ENCODE measurements around the gene LGALS12.
"Not testable (repeated sequence)": the region's sequence is repeated elsewhere in the genome, so short reads cannot be mapped to it uniquely, and the experiment has no call there.

The LGALS12 gene

DNA sequence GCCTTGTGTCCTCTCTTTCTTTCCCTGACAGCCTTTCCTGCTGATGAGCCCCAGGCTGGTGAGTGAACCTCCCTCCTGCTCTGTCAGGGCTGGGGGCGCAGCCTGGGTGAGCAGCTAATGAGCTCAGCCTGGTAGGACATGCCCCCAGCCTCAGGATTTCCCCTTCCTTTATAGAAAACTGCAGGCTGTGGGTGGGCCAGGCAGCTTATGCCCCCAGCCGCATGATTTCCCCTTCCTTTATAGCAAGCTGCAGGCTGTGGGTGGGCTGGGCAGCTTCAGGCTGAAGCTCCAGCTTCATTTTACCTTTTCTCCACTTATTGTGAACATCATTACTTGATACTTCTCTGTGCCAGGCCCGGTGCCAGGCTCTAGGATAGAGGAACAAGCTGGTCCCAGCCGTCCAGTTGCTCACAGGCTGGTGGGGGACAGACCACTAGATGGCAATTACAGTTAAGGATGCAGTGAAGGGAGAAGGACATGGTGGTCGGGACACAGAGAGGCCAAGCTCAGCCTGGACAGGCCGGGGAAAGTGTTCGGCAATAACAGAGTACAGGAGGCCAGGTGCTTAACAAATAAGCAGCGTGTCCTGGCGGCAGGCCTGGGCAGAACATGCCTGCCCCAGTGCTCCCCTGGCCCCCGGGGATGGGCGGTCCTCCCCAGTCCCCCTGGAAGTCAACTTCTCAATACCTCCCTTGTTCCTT, 5.3 kb downstream of the LGALS12 start:
- H3K4me1 ChIP-seq (ENCODE audit: control insufficient read depth in 5 of 5, insufficient read depth in 5 of 5, low read length in 5 of 5), result peaks cover 10 to 66% (median 57%) of the 10 kb centered on the region in 5 donors
- no peaks in the 10 kb centered on the region for H3K9me3 ChIP-seq (ENCODE audit: control insufficient read depth in 5 of 5, low read length in 5 of 5)
- peak overlapping the region; percentile 93 for H3K27ac ChIP-seq (ENCODE audit: low read depth, low read length)
- no peaks in the 10 kb centered on the region for H3K27me3 ChIP-seq (ENCODE audit: control insufficient read depth in 5 of 5, insufficient read depth in 4 of 5, low read length in 5 of 5)
- peak overlapping the region in 3 of 5 donors; percentile 16 to 32 (median 21) for H3K9ac ChIP-seq (ENCODE audit: low read length in 5 of 5)
- peak overlapping the region in 1 of 5 donors; percentile 2 for H3K4me3 ChIP-seq (ENCODE audit: low read depth in 1 of 5, low read length in 5 of 5)
- H3K36me3 ChIP-seq (ENCODE audit: control insufficient read depth in 5 of 5, insufficient read depth in 5 of 5, low read length in 5 of 5), result peaks cover 0 to 44% (median 17%) of the 10 kb centered on the region in 5 donors

DNA sequence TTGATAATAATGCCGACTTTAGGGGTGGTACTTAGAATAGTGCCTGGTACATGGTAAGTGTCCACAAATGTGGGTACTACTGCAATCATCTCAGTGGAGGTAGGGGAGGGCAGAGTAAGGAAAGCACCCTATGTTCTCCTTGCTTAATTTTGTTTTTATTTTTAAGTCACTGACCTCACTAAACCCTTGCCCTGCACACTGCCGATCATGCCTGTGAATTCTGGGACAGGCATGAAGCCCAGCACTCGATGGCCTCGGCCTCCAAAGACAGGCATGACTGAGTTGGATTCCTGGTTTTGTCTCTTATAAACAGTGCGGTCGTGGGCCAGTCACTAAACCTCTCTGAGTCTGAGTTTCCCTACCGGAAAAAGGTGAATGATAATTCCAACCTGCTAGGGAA, 6.9 kb downstream of the LGALS12 start:
- no peaks in the 10 kb centered on the region for H3K27me3 ChIP-seq (ENCODE audit: control insufficient read depth in 5 of 5, insufficient read depth in 4 of 5, low read length in 5 of 5)
- H3K4me3 ChIP-seq (ENCODE audit: low read depth in 1 of 5, low read length in 5 of 5), result no peak overlapping the region
- H3K27ac ChIP-seq (ENCODE audit: low read depth, low read length), result no peak overlapping the region
- peaks cover 0 to 50% (median 19%) of the 10 kb centered on the region in 5 donors for H3K36me3 ChIP-seq (ENCODE audit: control insufficient read depth in 5 of 5, insufficient read depth in 5 of 5, low read length in 5 of 5)
- H3K9ac ChIP-seq (ENCODE audit: low read length in 5 of 5), result no peak overlapping the region
- no peaks in the 10 kb centered on the region for H3K9me3 ChIP-seq (ENCODE audit: control insufficient read depth in 5 of 5, low read length in 5 of 5)
- H3K4me1 ChIP-seq (ENCODE audit: control insufficient read depth in 5 of 5, insufficient read depth in 5 of 5, low read length in 5 of 5), result peaks cover 10 to 50% (median 42%) of the 10 kb centered on the region in 5 donors

DNA sequence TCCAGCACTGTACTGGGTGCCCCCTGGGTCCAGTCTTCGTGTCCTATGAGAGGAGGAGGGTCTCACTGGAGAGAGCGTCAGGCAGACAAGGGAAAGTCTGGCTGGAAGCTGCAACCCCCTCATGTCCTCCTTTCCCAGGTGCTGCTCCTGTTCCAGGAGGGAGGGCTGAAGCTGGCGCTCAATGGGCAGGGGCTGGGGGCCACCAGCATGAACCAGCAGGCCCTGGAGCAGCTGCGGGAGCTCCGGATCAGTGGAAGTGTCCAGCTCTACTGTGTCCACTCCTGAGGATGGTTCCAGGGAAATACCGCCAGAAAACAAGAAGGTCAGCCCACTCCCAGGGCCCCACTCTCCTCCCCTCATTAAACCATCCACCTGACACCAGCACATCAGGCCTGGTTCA, 10.2 kb downstream of the LGALS12 start:
- Histone ChIP-seq H3K27me3 (ENCODE audit: control insufficient read depth in 5 of 5, insufficient read depth in 4 of 5, low read length in 5 of 5) (no peaks in the 10 kb centered on the region), H3K36me3 (ENCODE audit: control insufficient read depth in 5 of 5, insufficient read depth in 5 of 5, low read length in 5 of 5) (peaks cover 0 to 33% (median 13%) of the 10 kb centered on the region in 5 donors), H3K4me1 (ENCODE audit: control insufficient read depth in 5 of 5, insufficient read depth in 5 of 5, low read length in 5 of 5) (peaks cover under 1 to 17% (median 10%) of the 10 kb centered on the region in 5 donors), H3K27ac (ENCODE audit: low read depth, low read length) (no peak overlapping the region), H3K9ac (ENCODE audit: low read length in 5 of 5) (no peak overlapping the region), H3K9me3 (ENCODE audit: control insufficient read depth in 5 of 5, low read length in 5 of 5) (no peaks in the 10 kb centered on the region), H3K4me3 (ENCODE audit: low read depth in 1 of 5, low read length in 5 of 5) (no peak overlapping the region)

DNA sequence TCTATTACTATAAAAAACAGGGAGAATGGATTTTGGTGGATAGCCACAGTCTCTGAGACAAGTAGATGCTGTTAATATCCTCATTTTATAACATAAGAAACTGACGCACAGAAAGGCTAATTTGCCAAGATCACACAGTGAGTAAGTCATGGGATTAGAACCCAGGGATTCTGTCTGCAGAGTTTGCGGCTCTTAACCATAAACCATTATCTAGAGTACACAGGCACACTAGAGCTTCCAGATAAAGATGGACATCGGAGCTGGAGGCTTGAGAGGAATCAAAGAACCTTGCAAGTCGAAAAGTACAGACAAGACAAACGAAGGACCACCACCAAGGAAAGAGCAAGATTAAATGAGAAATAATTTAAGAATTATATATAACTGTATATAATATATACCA, 11.3 kb downstream of the LGALS12 start:
- H3K27me3 ChIP-seq (ENCODE audit: control insufficient read depth in 5 of 5, insufficient read depth in 4 of 5, low read length in 5 of 5), result no peaks in the 10 kb centered on the region
- H3K4me3 ChIP-seq (ENCODE audit: low read depth in 1 of 5, low read length in 5 of 5), result no peak overlapping the region
- peaks cover 0 to 23% (median 10%) of the 10 kb centered on the region in 5 donors for H3K36me3 ChIP-seq (ENCODE audit: control insufficient read depth in 5 of 5, insufficient read depth in 5 of 5, low read length in 5 of 5)
- H3K27ac ChIP-seq (ENCODE audit: low read depth, low read length), result no peak overlapping the region
- no peaks in the 10 kb centered on the region for H3K9me3 ChIP-seq (ENCODE audit: control insufficient read depth in 5 of 5, low read length in 5 of 5)
- H3K9ac ChIP-seq (ENCODE audit: low read length in 5 of 5), result no peak overlapping the region
- H3K4me1 ChIP-seq (ENCODE audit: control insufficient read depth in 5 of 5, insufficient read depth in 5 of 5, low read length in 5 of 5), result peaks cover 0 to 7% (median 1%) of the 10 kb centered on the region in 5 donors

DNA sequence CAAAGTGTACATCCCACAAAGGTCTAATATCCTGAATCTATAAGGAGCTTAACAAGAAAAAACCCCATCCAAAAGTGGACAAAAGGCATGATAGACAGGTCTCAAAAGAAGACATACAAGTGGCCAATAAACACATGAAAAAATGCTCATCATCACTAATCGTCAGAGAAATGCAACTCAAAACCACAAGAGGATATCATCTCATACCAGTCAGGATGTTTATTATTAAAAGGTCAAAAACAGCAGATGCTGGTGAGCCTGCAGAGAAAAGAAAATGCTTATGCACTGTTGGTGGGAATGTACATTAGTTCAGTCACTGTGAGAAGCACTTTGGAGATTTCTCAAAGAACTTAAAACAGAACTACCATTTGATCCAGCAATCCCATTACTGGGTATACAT, 12.7 kb downstream of the LGALS12 start:
- no peaks in the 10 kb centered on the region for H3K9me3 ChIP-seq (ENCODE audit: control insufficient read depth in 5 of 5, low read length in 5 of 5)
- peaks cover 0 to 15% (median 10%) of the 10 kb centered on the region in 5 donors for H3K36me3 ChIP-seq (ENCODE audit: control insufficient read depth in 5 of 5, insufficient read depth in 5 of 5, low read length in 5 of 5)
- H3K9ac ChIP-seq (ENCODE audit: low read length in 5 of 5), result no peak overlapping the region
- no peaks in the 10 kb centered on the region for H3K27me3 ChIP-seq (ENCODE audit: control insufficient read depth in 5 of 5, insufficient read depth in 4 of 5, low read length in 5 of 5)
- H3K4me3 ChIP-seq (ENCODE audit: low read depth in 1 of 5, low read length in 5 of 5), result no peak overlapping the region
- H3K4me1 ChIP-seq (ENCODE audit: control insufficient read depth in 5 of 5, insufficient read depth in 5 of 5, low read length in 5 of 5), result no peaks in the 10 kb centered on the region
- no peak overlapping the region for H3K27ac ChIP-seq (ENCODE audit: low read depth, low read length)

DNA sequence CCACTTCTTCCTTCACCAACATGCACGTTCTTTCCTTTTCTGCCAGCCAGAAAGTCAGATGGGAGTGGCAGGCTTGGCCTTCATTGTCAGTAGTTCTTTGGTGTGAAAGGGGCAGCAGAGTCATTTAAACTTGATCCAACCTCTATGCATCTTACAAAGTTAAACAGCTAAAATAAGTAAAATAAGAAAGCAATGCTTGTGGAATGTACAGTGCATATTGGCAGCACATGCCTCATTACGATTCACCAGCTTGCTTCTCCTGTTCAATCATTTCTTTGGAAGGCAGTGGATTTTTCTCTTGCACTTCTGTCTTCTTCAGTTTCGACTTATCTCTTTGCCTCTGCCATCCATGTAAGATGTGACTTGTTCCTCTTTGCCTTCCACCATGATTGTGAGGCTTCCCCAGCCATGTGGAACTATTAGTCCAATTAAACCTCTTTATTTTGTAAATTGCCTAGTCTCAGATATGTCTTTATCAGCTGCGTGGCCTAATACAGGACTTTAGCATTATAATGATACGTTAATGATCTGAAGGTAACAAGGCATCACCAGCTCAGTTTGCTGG, 14.8 kb downstream of the LGALS12 start:
- Histone ChIP-seq H3K4me3 (ENCODE audit: low read depth in 1 of 5, low read length in 5 of 5) (no peak overlapping the region), H3K27ac (ENCODE audit: low read depth, low read length) (no peak overlapping the region), H3K9ac (ENCODE audit: low read length in 5 of 5) (no peak overlapping the region), H3K4me1 (ENCODE audit: control insufficient read depth in 5 of 5, insufficient read depth in 5 of 5, low read length in 5 of 5) (no peaks in the 10 kb centered on the region), H3K9me3 (ENCODE audit: control insufficient read depth in 5 of 5, low read length in 5 of 5) (peaks cover 0 to 3% (median 0%) of the 10 kb centered on the region in 5 donors), H3K27me3 (ENCODE audit: control insufficient read depth in 5 of 5, insufficient read depth in 4 of 5, low read length in 5 of 5) (no peaks in the 10 kb centered on the region), H3K36me3 (ENCODE audit: control insufficient read depth in 5 of 5, insufficient read depth in 5 of 5, low read length in 5 of 5) (peaks cover 0 to 15% (median 9%) of the 10 kb centered on the region in 5 donors)

DNA sequence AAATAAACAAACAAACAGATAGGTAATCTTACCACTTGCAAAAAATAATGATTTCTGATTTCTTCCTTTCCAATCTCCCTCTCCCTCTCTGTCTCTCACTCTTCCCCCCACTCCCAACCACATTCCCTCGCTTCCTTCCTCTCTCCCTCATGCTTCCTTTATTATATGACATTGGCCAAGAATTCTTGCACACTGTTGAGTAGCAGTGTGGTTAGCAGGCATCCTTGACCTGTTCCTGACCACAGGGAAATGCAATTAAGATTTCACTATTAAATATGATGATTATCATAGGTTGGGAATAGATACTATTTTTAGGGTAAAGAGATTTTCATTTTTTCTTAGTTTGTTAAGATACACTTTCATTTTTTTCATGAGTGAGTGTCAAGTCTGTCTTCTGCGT, 16.0 kb downstream of the LGALS12 start:
- H3K4me1 ChIP-seq (ENCODE audit: control insufficient read depth in 5 of 5, insufficient read depth in 5 of 5, low read length in 5 of 5), result no peaks in the 10 kb centered on the region
- no peak overlapping the region for H3K27ac ChIP-seq (ENCODE audit: low read depth, low read length)
- no peak overlapping the region for H3K9ac ChIP-seq (ENCODE audit: low read length in 5 of 5)
- H3K4me3 ChIP-seq (ENCODE audit: low read depth in 1 of 5, low read length in 5 of 5), result no peak overlapping the region
- H3K27me3 ChIP-seq (ENCODE audit: control insufficient read depth in 5 of 5, insufficient read depth in 4 of 5, low read length in 5 of 5), result no peaks in the 10 kb centered on the region
- peaks cover 0 to 3% (median 0%) of the 10 kb centered on the region in 5 donors for H3K9me3 ChIP-seq (ENCODE audit: control insufficient read depth in 5 of 5, low read length in 5 of 5)
- peaks cover 0 to 15% (median 0%) of the 10 kb centered on the region in 5 donors for H3K36me3 ChIP-seq (ENCODE audit: control insufficient read depth in 5 of 5, insufficient read depth in 5 of 5, low read length in 5 of 5)

DNA sequence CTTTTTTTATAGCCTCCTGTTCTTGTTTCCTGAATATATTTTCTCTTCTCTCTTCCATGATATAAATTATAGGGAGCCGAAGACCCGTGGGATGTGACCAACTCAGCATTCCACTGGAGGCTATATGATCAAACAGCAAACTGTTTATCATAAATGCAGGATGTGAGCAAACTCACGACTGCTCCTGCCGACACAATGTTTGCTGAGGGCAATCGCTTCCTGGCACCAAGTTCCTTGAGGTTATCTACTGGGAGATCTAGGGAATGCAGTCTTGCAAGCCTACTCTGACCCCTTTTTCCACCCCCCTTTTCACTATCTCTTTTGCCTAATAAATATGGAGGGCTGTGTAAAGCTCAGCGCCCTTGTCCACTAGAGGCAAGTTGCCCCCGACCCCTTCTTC, 17.3 kb downstream of the LGALS12 start:
- peaks cover 0 to 8% (median 0%) of the 10 kb centered on the region in 5 donors for H3K36me3 ChIP-seq (ENCODE audit: control insufficient read depth in 5 of 5, insufficient read depth in 5 of 5, low read length in 5 of 5)
- no peaks in the 10 kb centered on the region for H3K4me1 ChIP-seq (ENCODE audit: control insufficient read depth in 5 of 5, insufficient read depth in 5 of 5, low read length in 5 of 5)
- H3K9me3 ChIP-seq (ENCODE audit: control insufficient read depth in 5 of 5, low read length in 5 of 5), result peaks cover 0 to 3% (median 0%) of the 10 kb centered on the region in 5 donors
- no peak overlapping the region for H3K9ac ChIP-seq (ENCODE audit: low read length in 5 of 5)
- no peak overlapping the region for H3K4me3 ChIP-seq (ENCODE audit: low read depth in 1 of 5, low read length in 5 of 5)
- H3K27ac ChIP-seq (ENCODE audit: low read depth, low read length), result no peak overlapping the region
- H3K27me3 ChIP-seq (ENCODE audit: control insufficient read depth in 5 of 5, insufficient read depth in 4 of 5, low read length in 5 of 5), result no peaks in the 10 kb centered on the region

DNA sequence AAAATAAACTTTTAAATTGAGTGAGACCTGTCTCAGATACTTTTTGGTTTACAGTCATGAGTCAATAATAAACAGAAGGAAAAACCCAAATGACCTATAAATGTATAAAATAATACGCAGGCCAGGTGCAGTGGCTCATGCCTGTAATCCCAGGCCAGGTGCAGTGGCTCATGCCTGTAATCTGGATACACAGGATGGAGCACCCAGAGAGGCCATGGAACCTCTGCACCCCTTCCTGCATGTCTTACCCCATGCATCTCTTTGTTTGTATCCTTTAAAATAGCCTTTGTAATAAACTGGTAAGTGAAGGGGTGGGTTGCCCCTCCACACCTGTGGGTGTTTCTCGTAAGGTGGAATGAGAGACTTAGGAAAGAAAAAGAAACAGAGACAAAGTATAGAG, 21.8 kb downstream of the LGALS12 start:
- H3K27ac ChIP-seq (ENCODE audit: low read depth, low read length), result no peak overlapping the region
- H3K4me1 ChIP-seq (ENCODE audit: control insufficient read depth in 5 of 5, insufficient read depth in 5 of 5, low read length in 5 of 5), result peaks cover 0 to 5% (median 4%) of the 10 kb centered on the region in 5 donors
- peaks cover 0 to 3% (median 0%) of the 10 kb centered on the region in 5 donors for H3K9me3 ChIP-seq (ENCODE audit: control insufficient read depth in 5 of 5, low read length in 5 of 5)

DNA sequence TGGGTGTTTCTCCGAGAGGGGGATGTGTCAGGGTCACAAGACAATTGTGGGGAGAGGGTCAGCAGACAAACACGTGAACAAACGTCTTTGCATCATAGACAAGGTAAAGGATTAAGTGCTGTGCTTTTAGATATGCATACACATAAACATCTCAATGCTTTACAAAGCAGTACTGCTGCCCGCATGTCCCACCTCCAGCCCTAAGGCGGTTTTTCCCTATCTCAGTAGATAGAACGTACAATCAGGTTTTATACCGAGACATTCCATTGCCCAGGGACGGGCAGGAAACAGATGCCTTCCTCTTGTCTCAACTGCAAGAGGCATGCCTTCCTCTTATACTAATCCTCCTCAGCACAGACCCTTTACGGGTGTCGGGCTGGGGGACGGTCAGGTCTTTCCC, 22.3 kb downstream of the LGALS12 start:
- not testable (repeated sequence) for H3K27ac ChIP-seq (ENCODE audit: low read depth, low read length); H3K36me3 ChIP-seq (ENCODE audit: control insufficient read depth in 5 of 5, insufficient read depth in 5 of 5, low read length in 5 of 5); H3K4me3 ChIP-seq (ENCODE audit: low read depth in 1 of 5, low read length in 5 of 5); H3K27me3 ChIP-seq (ENCODE audit: control insufficient read depth in 5 of 5, insufficient read depth in 4 of 5, low read length in 5 of 5); H3K9ac ChIP-seq (ENCODE audit: low read length in 5 of 5); H3K9me3 ChIP-seq (ENCODE audit: control insufficient read depth in 5 of 5, low read length in 5 of 5); H3K4me1 ChIP-seq (ENCODE audit: control insufficient read depth in 5 of 5, insufficient read depth in 5 of 5, low read length in 5 of 5)

More for the DNA sequence above, 21.8 kb downstream of the LGALS12 start:
- Histone ChIP-seq H3K27me3 (ENCODE audit: control insufficient read depth in 5 of 5, insufficient read depth in 4 of 5, low read length in 5 of 5) (no peaks in the 10 kb centered on the region), H3K36me3 (ENCODE audit: control insufficient read depth in 5 of 5, insufficient read depth in 5 of 5, low read length in 5 of 5) (peaks cover 0 to 4% (median 0%) of the 10 kb centered on the region in 5 donors), H3K9ac (ENCODE audit: low read length in 5 of 5) (no peak overlapping the region), H3K4me3 (ENCODE audit: low read depth in 1 of 5, low read length in 5 of 5) (no peak overlapping the region)
